ENCODE measurements around the gene DLG4.

DNA sequence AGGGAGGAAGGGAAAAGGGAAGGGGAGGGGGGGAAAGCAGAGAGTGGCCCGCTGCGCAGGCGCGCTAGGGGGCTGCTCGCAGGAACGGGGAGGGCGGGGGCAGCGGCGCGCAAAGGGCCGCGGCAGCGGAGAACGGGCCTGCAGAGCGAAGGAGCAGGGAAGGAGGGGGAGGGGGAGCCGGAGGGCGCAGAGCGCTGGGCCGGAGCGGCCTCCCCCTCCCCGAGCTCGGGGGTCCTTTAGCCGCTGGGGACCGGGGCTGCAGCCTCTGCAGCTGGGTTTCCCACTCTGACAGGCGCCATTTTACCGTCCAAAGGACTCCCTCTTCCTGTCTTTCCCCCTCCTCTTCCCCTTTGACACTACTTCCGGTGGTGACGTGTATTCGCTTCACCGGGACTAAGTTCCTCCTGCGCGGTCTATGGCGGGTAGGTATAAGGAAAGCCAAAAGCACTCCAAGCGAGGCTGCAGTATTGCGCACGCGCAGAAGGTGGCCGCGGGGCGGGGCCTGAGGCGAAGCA, 32.1 kb upstream of the DLG4 start, which contains the start of gene CTDNEP1:
- TF ChIP-seq, protein P1, sequence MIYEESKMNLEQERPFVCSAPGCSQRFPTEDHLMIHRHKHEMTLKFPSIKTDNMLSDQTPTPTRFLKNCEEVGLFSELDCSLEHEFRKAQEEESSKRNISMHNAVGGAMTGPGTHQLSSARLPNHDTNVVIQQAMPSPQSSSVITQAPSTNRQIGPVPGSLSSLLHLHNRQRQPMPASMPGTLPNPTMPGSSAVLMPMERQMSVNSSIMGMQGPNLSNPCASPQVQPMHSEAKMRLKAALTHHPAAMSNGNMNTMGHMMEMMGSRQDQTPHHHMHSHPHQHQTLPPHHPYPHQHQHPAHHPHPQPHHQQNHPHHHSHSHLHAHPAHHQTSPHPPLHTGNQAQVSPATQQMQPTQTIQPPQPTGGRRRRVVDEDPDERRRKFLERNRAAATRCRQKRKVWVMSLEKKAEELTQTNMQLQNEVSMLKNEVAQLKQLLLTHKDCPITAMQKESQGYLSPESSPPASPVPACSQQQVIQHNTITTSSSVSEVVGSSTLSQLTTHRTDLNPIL (CRISPR knock-in tag; IDR thresholded peaks at IDR 0.05; ENCODE audit: low read depth) = no peak
- TF ChIP-seq BACH2 (CRISPR knock-in tag; IDR thresholded peaks at IDR 0.05; ENCODE audit: borderline replicate concordance) = no peak
